GM12891 (cell line): Measurements from ENCODE around the gene ANKS1B.

ENCODE experiments used
- DNase-seq: peaks from one replicate; pipeline ENCODE4 v3.0.0; 2011; ENCODE audit warnings: low spot score; ENCODE audit not compliant: insufficient read length
- FAIRE-seq: peaks from 2 replicates; lab custom pipeline; 2011; peaks lifted over from hg19 to GRCh38; lab: Jason Lieb, UNC
- PAX5 ChIP-seq: IDR thresholded peaks from 2 replicates; pipeline ENCODE4 v1.6.1; 2011; ENCODE audit warnings: low read length, moderate library complexity, mild to moderate bottlenecking; ENCODE audit not compliant: insufficient read depth, severe bottlenecking
- POLR2A ChIP-seq: IDR thresholded peaks from 2 replicates; pipeline ENCODE4 v1.6.1; 2011; ENCODE audit warnings: low read depth, low read length, control low read depth
- POLR2AphosphoS5 ChIP-seq: IDR thresholded peaks from 2 replicates; pipeline ENCODE4 v1.6.1; 2011; ENCODE audit warnings: low read depth, low read length, control low read depth
- POU2F2 ChIP-seq: IDR thresholded peaks from 2 replicates; pipeline ENCODE4 v1.6.1; 2011; ENCODE audit warnings: low read depth, mild to moderate bottlenecking, control low read depth, low read length, moderate library complexity
- SPI1 ChIP-seq: IDR thresholded peaks from 2 replicates; pipeline ENCODE4 v1.6.1; 2011; ENCODE audit warnings: low read depth, low read length, control low read depth
- TAF1 ChIP-seq: IDR thresholded peaks from 2 replicates; pipeline ENCODE4 v1.6.1; 2011; ENCODE audit warnings: low read depth, low read length, control low read depth

The ANKS1B gene

DNA sequence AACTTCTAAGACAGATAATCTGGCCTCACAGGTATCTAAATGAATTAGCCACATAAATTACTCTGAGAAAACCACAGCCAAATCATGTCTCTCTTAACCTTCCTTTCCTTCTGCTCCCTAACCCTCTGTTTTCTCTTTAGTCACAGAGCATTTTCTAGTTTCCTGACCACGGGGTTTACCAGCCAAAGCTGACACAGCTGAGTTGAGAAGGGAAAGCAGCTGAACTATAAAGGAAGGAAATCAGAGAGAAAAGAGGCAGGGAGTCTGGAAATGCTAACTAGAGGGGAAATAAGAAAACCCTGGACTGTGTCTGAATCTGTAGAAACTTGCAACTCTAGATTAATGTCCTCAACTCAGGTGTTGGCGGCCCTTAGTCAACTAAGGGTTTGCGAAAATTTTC, 24.4 kb downstream of the ANKS1B start:
- no peak for TF ChIP-seq TAF1
- TF ChIP-seq SPI1: no peak
- no peak for TF ChIP-seq POLR2A
- no peak for TF ChIP-seq POLR2AphosphoS5
- TF ChIP-seq PAX5: no peak
- TF ChIP-seq POU2F2: no peak
- no peak for DNase-seq
- no peak for FAIRE-seq

DNA sequence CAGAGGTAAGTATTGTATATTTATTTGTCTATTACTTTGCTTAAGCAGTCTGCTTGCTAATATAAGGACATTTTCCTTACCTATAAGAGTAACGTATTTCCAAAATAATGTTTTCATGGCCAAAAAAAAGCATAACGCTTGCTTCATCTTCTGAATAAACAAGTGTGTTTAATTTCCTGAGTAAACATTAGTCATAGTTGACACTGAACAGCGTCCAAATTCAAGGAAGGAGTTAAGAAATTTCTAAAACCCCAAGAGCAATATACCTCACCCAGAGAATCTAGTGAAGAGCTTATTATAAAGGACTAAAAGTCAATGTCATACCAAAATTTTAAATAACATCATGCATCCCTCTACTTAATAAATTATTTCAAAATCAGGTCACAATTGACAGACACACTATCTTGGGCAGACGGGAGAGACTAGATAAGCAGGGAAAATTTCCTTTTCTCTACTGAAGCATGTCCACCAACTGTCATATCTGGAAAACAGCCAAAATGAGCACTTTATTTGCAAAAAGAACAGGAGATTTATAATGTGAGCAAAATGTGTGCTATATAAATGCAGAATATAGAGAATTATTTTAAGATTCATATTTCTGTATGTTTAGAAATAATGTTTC, 25.1 kb downstream of the ANKS1B start:
- TF ChIP-seq SPI1 (no peak), POLR2A (no peak), PAX5 (no peak), POU2F2 (no peak)
- no peak for DNase-seq
- no peak for FAIRE-seq

DNA sequence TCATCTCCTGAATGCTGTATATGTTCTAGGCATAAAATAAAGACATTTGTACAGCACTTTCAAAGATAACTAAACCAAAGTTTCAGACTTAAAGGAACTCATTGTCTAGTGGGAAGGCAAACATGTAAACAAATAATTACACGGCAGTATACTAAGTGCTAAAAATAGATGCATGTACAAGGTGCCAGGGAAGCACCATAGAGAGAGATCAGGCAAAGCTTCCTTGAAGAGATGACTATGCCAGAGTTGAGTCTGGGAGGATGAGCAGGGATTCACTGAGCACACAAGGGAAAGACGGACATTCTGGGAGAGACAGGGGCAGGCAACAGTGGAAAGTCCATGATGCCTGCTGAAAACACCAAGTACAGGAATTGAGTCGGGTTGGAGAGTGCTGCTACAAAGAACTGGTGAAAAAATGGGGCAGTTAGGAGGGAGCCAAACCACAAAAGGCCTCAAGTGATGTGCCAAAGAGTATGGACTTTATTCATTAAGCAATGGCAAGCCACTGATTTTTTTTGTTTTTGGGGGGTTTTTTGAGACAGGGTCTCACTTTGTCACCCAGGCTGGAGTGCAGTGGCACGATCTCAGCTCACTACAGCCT, 26.8 kb downstream of the ANKS1B start:
- no peak for FAIRE-seq
- no peak for DNase-seq
- TF ChIP-seq POLR2A: no peak

DNA sequence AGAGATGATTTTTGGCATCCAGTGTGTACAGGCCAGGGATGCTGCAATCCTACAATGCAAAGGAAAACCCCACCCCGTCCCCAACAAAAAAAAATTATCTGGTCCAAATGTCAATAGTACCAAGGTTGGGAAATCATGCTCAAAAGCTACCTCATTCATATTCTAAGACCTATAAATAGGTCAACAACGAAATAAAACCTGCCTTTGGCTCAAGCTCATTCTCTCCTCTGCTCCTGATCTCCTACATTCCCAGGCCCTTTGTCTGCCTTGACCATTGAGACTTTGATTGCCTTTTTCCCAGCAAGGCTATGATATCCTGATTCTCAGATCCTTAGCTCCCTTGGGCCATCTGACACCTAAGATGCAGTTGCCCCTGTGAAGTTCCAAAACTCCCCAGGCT, 30.0 kb downstream of the ANKS1B start:
- FAIRE-seq (no peak), DNase-seq (no peak)
- TF ChIP-seq SPI1 (no peak), POLR2AphosphoS5 (no peak), PAX5 (no peak), POU2F2 (no peak), POLR2A (no peak), TAF1 (no peak)

DNA sequence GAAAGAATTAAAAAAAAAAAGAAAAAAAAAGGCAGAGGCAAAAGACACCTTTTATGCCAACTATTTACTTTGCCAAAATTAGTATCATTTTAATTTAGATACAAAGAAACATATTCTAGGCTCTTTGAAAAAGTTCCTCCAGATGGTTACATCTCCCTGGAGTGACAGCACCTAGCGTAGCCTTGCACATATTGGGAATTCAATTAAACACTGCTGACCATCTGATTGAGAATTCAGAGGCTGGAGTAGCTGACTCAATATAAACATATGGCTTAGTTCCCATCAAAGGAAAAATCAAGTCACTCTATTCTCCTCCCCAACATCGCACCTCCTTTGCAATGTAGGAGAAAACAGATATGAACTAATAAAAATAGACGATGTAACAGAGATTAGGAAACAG, 36.4 kb downstream of the ANKS1B start:
- FAIRE-seq (no peak), DNase-seq (no peak)
- TF ChIP-seq SPI1 (no peak), TAF1 (no peak), POLR2AphosphoS5 (no peak), PAX5 (no peak), POLR2A (no peak)

DNA sequence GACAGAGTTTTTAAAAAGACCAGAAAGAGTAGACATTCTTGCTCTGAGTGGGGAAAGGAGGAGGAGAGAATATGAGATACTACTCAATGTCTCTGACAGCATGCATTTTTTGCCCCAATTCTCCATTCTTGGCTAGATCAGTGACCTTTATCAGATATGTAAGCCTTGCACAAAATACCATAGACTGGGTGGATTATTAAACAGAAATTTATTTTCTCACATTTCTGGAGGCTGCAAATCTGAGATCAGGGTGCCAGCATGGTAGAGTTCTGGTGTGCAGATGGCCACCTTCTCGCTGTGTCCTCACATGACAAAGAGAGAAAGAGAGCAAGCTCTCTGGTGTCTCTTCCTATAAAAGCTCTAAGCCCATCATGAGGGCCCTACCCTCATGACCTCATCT, 38.6 kb downstream of the ANKS1B start:
- DNase-seq (no peak), FAIRE-seq (no peak)
- TF ChIP-seq POLR2AphosphoS5: no peak
- TF ChIP-seq POLR2A: no peak
- no peak for TF ChIP-seq TAF1
- no peak for TF ChIP-seq SPI1
- TF ChIP-seq PAX5: no peak
- TF ChIP-seq POU2F2: no peak

DNA sequence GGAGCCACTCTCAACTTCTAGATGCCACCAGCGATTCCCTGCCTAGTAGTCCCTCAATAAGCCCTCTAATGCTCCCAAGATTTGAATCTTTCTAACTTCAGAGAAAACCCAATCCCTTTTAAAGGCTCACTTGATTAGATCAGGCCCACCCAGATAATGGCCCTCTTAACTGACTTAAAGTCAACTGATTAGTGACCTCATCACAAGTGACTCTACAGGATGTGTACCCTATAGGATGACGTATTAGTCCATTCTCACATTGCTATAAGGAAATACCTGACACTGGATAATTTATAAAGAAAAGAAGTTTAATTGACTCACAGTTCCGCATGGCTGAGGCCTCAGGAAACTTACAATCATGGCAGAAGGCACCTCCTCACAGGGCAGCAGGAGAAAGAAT, 49.1 kb downstream of the ANKS1B start:
- TF ChIP-seq POLR2AphosphoS5: no peak
- FAIRE-seq (no peak), DNase-seq (no peak)

DNA sequence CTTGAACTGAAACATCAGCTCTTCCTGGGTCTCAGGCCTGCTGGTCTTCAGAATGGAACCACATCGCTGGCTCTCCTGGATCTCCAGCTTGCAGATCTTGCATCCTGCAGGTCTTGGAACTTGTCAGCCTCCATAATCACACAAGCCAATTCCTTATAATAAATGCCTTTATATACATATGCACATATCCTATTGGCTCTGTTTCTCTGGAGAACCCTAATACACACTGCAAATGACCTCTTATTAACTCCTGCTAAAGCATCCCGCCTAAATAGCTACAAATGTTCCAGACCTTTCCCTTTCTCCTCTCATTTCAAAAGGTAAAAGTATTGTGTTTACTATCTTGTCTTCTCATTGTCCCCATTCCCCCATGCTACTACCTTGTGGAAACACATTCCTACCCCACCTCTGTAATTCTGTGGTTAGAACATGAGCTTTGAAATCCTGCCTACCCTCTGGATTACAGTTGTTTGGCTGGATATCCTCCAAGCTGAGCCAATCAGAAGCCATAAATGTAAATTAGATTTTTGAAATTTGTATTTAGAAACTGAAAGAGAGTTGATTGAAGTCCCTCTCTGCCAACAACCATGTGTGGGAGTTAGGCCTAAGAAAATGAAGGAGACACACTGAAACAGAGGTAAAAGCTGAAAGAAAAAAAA, 58.1 kb downstream of the ANKS1B start:
- FAIRE-seq (no peak), DNase-seq (no peak)
- TF ChIP-seq POLR2AphosphoS5: no peak
- no peak for TF ChIP-seq PAX5
- no peak for TF ChIP-seq TAF1
- no peak for TF ChIP-seq POLR2A
- TF ChIP-seq SPI1: no peak
- no peak for TF ChIP-seq POU2F2

DNA sequence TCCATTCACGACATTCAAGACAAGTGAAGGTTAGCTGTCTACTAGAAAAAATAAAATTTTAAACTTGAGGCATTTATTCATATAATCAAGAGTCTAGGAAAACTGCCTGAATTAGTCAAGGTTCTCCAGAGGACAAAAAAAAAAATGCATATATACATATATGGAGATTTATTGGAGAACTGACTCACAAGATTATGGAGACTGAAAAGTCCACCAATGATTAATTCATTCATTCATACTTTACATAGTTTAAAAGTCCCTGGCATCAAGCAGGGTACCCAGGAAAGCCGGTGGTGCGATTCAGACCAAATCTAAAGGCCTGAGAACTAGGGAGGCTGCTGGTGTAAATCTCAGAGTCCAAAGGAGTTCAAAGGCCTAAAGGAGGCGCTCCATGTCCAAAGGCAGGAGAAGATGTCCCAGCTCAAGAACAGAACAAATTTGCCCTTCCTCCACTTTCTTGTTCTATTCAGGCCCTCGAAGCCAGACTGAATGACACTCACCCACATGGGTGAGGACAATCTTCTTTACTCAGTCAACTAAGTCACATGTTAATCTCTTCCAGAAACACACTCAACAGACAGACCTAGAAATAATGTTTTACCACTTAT, 64.3 kb downstream of the ANKS1B start:
- DNase-seq (no peak), FAIRE-seq (no peak)
- no peak for TF ChIP-seq PAX5
- TF ChIP-seq POLR2AphosphoS5: no peak
- no peak for TF ChIP-seq POLR2A
- no peak for TF ChIP-seq POU2F2
- no peak for TF ChIP-seq TAF1
- TF ChIP-seq SPI1: no peak

DNA sequence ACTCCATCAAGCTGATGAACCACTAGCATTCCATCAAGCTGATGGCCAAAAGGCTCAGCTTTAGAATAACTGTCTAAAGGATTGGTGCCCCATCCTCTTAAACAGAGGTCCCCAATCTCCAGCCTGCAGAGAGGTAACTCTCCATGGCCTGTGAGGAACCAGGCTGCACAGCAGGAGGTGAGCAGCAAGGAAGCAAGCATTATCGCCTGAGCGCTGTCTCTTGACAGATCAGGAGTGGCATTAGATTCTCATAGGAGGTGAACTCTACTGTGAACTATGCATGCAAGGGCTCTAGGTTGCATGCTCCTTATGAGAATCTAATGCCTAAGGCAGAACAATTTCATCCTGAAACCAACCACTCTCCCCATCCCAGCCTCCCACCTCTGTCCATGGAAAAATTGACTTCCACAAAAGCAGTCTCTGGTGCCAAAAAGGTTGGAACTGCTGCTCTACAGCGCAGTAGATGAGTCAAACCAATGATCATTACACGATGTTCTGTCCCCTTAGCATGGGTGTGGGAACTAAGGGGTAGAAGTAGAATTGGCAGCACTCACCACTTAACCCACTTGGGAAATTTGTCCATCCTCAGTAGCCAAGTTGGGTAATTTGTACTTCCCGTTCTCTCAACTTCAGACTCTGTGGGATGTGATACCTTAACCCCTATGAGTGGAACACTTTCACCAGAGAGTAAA, 66.9 kb downstream of the ANKS1B start:
- TF ChIP-seq SPI1: no peak
- FAIRE-seq (no peak), DNase-seq (no peak)
